Uterus (tissue), 4 donors: ENCODE measurements around the gene RAI1. TPM values are rescaled to one million over a fixed set of nuclear protein-coding genes. Genes with fewer than 3 reads are reported as not detected.

Source experiments
- DNase-seq, 2 donors: peaks; one replicate each; pipeline ENCODE4 v3.0.0-alpha.2; 2019 to 2020
- H3K27ac ChIP-seq, 2 donors: fragments of 200-600 bp; sonication (generic); 1 replicate in 1 of 2; 2 replicates in 1 of 2; pipeline ENCODE4 v1.5.1; 2016 to 2018
- H3K27me3 ChIP-seq, 2 donors: fragments of 200-600 bp; sonication (generic); one replicate each; pipeline ENCODE4 v1.5.1; 2018 to 2019; ENCODE audit warnings: control low read depth in 1 of 2
- H3K36me3 ChIP-seq, 2 donors: fragments of 200-600 bp; sonication (generic); one replicate each; pipeline ENCODE4 v1.5.1; 2019; ENCODE audit warnings: control low read depth in 1 of 2
- H3K4me1 ChIP-seq, 2 donors: fragments of 200-600 bp; sonication (generic); one replicate each; pipeline ENCODE4 v1.5.1; 2018 to 2019; ENCODE audit warnings: control low read depth in 1 of 2
- H3K4me3 ChIP-seq, 2 donors: fragments of 200-600 bp; sonication (generic); 1 replicate in 1 of 2; 2 replicates in 1 of 2; pipeline ENCODE4 v1.5.1; 2018 to 2019; ENCODE audit warnings: mild to moderate bottlenecking in 1 of 2
- H3K9me3 ChIP-seq, 2 donors: fragments of 200-600 bp; sonication (generic); one replicate each; pipeline ENCODE4 v1.5.1; 2019; ENCODE audit warnings: control low read depth in 1 of 2
- POLR2A ChIP-seq, 2 donors: fragments of 450-650 bp; IDR thresholded peaks; one replicate each; pipeline ENCODE4 v1.6.1; 2016; ENCODE audit warnings: antibody characterized with exemption in 2 of 2, mild to moderate bottlenecking in 1 of 2, moderate library complexity in 1 of 2
- intact Hi-C: fragments of 100-400 bp; cut with DNase I; formaldehyde crosslinking; loops from one replicate; pipeline ENCODE4 v1.15.1; 2023; ENCODE audit warnings: low total_unique reads
- total RNA-seq, 4 donors: library from RNA; depleted of rRNA in 3 of 4; stranded (reverse); fragments of >200 nt in 3 of 4; gene quantifications; one replicate each; pipeline versions ENCODE4 v1.1.0 to v1.2.4, GENCODE V29; 2014 to 2023
- TF ChIP-seq, protein P1 (sequence below), 4 experiments: fragments of 200-600 bp in 2 of 4; fragments of 450-650 bp in 2 of 4; sonication (generic) in 2 of 4; IDR thresholded peaks; one replicate each; pipeline ENCODE4 v1.5.1; 2016 to 2019; ENCODE audit warnings: antibody characterized with exemption in 4 of 4, mild to moderate bottlenecking in 2 of 4, moderate library complexity in 1 of 4
- donor health status: DM: yes; HTN: yes; CAD: no.

RAI1 gene
- total RNA-seq, 4 donors from 2014 or later, result 10.0 to 66.1 (median 15.3) TPM

DNA sequence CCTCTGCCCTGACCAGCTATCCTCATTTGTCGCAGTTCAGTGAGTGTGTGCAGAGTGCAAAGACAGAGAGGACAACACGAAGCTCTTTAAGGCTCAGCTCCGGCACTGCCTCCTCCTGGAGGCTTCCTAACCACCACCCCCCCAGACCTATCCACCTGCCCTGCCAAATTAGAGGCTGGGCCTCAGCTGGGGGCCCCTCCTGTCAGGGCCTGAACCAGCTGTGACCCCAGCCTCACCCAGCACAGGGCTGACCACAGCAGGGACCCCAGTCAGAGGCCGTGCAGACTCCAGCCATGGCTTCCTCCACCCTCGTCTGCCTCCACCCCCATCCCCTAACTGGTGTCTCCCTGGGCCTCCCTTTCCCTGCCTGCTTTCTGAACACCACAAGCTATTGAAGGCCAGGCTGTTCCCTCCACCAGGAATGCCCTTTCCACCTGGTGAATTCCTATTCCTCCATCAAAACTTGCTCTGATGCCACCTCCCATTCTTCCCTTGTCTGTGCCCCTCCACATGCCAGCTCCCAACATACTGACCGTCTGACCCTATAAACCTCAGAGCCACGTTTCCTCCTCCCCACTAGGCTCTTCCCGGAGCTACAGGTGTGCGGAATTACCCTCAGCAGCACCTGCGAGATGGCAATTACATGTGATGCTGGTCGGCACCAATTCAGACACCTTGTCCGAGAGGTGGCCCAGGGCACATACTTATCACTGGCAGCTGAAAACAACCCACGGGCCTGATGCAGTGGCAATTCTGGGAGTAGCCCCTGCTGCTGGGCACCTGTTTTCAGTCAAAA is 146.8 kb downstream of the RAI1 start:
- peaks cover 14 to 32% of the 10 kb centered on the region in 2 donors for H3K4me1 ChIP-seq
- no peak overlapping the region for H3K27ac ChIP-seq
- intact Hi-C loops, result no loop called here
- DNase-seq, result no peak
- no peak for TF ChIP-seq POLR2A (IDR thresholded peaks at IDR 0.05)
- TF ChIP-seq, protein P1, sequence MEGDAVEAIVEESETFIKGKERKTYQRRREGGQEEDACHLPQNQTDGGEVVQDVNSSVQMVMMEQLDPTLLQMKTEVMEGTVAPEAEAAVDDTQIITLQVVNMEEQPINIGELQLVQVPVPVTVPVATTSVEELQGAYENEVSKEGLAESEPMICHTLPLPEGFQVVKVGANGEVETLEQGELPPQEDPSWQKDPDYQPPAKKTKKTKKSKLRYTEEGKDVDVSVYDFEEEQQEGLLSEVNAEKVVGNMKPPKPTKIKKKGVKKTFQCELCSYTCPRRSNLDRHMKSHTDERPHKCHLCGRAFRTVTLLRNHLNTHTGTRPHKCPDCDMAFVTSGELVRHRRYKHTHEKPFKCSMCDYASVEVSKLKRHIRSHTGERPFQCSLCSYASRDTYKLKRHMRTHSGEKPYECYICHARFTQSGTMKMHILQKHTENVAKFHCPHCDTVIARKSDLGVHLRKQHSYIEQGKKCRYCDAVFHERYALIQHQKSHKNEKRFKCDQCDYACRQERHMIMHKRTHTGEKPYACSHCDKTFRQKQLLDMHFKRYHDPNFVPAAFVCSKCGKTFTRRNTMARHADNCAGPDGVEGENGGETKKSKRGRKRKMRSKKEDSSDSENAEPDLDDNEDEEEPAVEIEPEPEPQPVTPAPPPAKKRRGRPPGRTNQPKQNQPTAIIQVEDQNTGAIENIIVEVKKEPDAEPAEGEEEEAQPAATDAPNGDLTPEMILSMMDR (IDR thresholded peaks at IDR 0.05), result no peak
- H3K36me3 ChIP-seq, result no peaks in the 10 kb centered on the region
- H3K4me3 ChIP-seq, result no peak overlapping the region
- H3K27me3 ChIP-seq, result no peaks in the 10 kb centered on the region
- H3K9me3 ChIP-seq, result no peaks in the 10 kb centered on the region

DNA sequence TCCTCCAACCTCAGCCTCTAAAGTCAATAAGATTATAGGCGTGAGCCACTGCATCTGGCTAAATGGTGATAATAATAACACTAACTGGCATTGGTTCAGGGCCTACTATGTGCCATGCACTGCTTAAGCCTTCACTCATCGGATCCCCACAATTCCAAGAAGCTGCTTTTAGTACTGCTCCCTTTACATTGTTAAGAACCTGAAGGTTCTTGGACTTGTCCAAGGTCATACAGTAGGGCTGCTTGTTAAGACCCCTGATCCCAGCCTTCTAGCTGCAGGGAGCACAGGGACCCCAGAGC is 149.0 kb downstream of the RAI1 start:
- no peak overlapping the region for H3K27ac ChIP-seq

DNA sequence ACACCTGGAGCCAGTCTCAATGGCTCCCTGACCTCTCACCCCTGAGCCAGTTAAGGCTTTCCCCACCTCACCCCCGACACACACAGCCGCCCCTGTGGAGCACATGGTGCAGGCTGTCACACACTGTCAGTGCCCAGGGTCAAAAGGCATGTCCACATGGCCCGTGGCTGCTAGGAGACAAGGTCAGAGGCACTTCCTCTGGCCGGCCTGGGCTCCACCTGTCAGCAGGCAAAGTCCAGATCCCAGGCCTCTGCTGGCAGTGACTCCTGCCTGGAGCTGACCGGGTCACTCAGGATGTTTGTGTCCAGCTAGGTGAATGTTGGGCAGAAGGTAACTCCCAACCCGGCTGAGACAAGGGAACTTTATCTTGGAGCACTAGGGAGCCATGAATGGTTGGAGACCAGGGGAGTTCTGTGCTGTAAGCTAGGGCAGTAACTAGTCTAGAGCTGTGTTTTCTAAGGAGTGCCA is 149.5 kb downstream of the RAI1 start:
- DNase-seq, result no peak
- Histone ChIP-seq H3K4me1 (peaks cover 0 to 15% of the 10 kb centered on the region in 2 donors), H3K9me3 (no peaks in the 10 kb centered on the region), H3K4me3 (no peak overlapping the region), H3K27ac (peak overlapping the region; percentile 28 to 48), H3K36me3 (no peaks in the 10 kb centered on the region), H3K27me3 (no peaks in the 10 kb centered on the region)
- intact Hi-C loops, result no loop called here
- no peak for TF ChIP-seq POLR2A (IDR thresholded peaks at IDR 0.05)
- TF ChIP-seq, protein P1 (IDR thresholded peaks at IDR 0.05), result no peak

More for the DNA sequence above, 149.0 kb downstream of the RAI1 start:
- intact Hi-C loops, result no loop called here
- no peak for DNase-seq
- H3K27me3 ChIP-seq, result no peaks in the 10 kb centered on the region
- H3K4me1 ChIP-seq, result peaks cover under 1 to 17% of the 10 kb centered on the region in 2 donors
- no peaks in the 10 kb centered on the region for H3K36me3 ChIP-seq
- TF ChIP-seq POLR2A (IDR thresholded peaks at IDR 0.05), result no peak
- TF ChIP-seq, protein P1 (IDR thresholded peaks at IDR 0.05), result no peak
- H3K9me3 ChIP-seq, result no peaks in the 10 kb centered on the region
- H3K4me3 ChIP-seq, result no peak overlapping the region

DNA sequence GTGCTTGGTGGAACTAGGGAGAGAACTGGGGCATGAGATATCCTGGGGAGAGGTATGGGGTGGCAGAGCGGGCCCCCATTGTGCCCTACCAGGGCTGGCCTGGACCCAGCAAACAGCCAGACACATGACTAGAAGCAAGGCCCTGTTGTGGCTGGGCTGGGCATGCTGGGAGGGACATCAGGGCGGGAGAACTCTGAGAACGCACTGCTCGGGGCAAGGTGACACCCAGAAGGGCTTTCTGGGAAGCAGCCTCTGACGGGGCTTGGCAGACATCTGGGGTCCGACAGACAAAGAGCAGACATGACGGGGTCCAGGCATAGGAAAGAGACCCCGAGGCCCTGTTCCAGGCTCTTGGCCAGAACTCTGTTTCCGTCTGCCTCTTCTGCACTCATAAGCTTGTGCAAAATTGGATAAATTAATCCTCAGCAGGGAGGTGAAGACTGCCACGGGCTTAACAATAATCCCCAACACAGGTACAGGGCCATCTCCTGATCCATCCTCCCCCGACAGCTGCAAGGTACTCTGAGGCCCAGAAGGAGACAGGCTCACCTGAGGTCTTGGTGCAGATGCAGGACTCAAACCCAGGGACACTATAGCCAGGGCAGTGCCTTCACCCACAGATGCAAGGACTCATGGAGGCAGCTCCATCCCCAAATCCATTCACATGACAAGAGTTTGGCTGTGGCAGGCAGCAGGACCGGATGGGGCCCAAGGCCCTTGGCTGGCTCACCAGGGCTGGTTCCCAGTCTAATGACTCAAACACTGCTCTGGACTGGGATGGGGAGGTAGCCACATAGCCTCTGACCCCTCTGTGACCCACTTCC is 150.2 kb downstream of the RAI1 start:
- DNase-seq, result peak; percentile 26 to 54
- Histone ChIP-seq H3K36me3 (no peaks in the 10 kb centered on the region), H3K27me3 (no peaks in the 10 kb centered on the region), H3K4me1 (peaks cover 0 to 15% of the 10 kb centered on the region in 2 donors), H3K4me3 (no peak overlapping the region), H3K27ac (peak overlapping the region; percentile 28 to 48), H3K9me3 (no peaks in the 10 kb centered on the region)
- no peak for TF ChIP-seq POLR2A (IDR thresholded peaks at IDR 0.05)
- TF ChIP-seq, protein P1 (IDR thresholded peaks at IDR 0.05), result no peak
- intact Hi-C loops, result no loop called here

DNA sequence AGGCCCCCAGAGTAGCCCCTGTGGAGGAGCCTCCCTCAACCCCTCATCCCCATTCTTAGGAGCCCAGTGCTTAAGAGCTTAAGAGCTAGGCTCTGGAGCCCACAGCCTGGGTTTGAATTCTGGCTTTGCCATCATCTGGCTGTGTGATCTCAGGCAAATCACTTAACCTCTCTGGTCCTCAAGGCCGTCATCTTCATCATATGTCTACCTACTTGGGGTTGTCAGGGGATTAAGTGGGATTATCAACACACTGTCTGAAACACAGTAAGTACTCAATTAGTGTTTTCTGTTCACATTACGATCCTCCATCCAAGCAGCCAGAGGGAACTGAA is 150.7 kb downstream of the RAI1 start:
- no peak for DNase-seq
- Histone ChIP-seq H3K9me3 (no peaks in the 10 kb centered on the region), H3K4me1 (peaks cover 0 to 17% of the 10 kb centered on the region in 2 donors), H3K36me3 (no peaks in the 10 kb centered on the region), H3K27me3 (no peaks in the 10 kb centered on the region), H3K27ac (peak overlapping the region in 1 of 2 donors; percentile 48), H3K4me3 (no peak overlapping the region)
- TF ChIP-seq POLR2A (IDR thresholded peaks at IDR 0.05), result no peak
- TF ChIP-seq, protein P1 (IDR thresholded peaks at IDR 0.05), result no peak
- intact Hi-C loops, result no loop called here
